Limb (tissue), 2 donors: ENCODE measurements around the gene QPCT.
"Not testable (repeated sequence)": the region's sequence is repeated elsewhere in the genome, so short reads cannot be mapped to it uniquely, and the experiment has no call there.

Source experiments
- DNase-seq, 2 donors: peaks; one replicate each; pipeline ENCODE4 v3.0.0-alpha.2; 2016; ENCODE audit errors: extremely low spot score in 2 of 2

The QPCT gene

GRCh38 chr2:37357530-37357929 is 13.1 kb downstream of the QPCT start:
- DNase-seq = no peak

GRCh38 chr2:37358466-37358865 is 14.0 kb downstream of the QPCT start:
- DNase-seq = no peak

DNA sequence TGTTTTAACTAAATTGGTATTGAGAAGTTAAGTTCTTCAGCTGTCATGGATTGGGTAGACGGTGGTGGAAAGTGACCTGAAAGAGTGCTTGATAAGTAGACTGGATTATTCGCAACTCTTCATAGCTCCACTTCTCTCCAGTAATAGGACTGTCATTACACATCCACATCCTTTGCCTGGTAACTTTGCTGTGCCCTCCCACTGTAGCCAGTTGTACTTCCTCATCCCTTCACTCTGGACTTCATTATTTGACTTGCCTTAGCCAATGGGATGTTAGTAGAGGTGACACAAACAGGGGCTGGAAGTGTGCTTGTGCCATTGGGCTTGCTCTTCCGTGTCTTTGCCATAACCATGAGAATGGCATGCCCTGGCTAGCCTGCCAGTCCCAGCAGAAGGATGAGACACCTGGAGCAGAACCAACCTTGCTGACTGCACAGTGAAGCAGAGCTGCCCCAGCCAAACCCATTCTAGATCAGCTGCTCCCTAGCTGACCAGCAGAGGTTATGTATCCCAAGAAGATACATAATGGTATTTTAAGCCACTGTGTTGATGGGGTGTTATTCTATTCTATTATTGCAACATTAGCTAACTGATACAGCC is 16.9 kb downstream of the QPCT start:
- DNase-seq = no peak

DNA sequence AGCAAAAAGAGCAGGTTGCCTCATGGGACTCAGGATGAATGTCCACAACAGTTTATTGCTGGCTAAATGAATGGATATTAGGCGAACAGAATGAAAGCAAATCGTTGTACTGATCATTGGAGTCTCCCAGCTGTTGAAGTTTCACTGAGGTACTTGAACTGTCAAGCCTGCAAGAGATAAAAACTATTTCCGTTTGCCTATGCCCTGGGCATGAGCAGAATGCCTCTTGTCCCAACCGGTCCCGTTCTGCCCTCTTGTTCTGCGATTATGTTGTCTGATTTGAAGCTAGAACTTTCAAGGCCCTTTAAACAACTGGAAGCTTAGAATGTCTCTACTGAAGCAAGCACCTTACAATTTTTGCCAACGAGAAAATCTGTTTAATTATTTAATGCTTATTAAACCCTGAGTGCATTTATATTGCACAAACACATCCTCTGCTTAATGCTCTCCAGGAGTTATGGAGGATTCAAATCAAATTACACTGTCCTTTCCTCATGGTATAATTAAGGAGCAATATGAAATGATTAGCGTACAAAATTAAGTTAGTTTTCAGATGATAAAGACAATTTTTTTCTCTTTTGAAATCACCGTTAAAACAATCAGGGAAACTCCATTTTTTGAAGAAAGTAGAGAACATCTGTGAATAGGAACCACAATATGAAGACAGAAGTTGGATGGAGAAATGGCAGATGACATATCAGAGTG is 17.7 kb downstream of the QPCT start:
- DNase-seq = no peak

GRCh38 chr2:37364351-37364750 is 19.9 kb downstream of the QPCT start:
- no peak for DNase-seq

DNA sequence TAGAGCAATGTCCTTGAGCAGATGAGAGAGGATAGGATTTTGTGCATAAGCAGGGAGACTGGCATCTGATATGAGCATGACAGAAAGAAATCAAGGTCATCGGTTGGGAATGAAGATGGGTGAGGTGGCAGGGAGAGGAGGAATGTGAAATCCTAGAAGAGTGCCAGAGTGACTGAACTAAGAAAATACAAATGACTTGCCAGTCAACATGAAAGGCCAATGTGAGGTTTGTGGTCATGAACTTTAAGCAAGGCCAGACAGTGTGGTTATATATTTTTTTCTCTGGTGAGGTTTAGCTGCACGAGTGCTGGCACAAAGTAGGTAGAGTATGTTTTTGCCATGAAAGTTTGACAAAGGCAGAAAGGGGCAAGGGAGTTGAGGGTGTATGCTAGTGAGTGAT is 21.2 kb downstream of the QPCT start:
- no peak for DNase-seq

- DNase-seq = no peak
These were observed 22.3 kb downstream of the QPCT start for GRCh38 chr2:37366773-37367172.

- no peak for DNase-seq
These were observed 22.9 kb downstream of the QPCT start for GRCh38 chr2:37367310-37367709.

- DNase-seq = no peak
These were observed 23.6 kb downstream of the QPCT start for GRCh38 chr2:37367984-37368383.

DNA sequence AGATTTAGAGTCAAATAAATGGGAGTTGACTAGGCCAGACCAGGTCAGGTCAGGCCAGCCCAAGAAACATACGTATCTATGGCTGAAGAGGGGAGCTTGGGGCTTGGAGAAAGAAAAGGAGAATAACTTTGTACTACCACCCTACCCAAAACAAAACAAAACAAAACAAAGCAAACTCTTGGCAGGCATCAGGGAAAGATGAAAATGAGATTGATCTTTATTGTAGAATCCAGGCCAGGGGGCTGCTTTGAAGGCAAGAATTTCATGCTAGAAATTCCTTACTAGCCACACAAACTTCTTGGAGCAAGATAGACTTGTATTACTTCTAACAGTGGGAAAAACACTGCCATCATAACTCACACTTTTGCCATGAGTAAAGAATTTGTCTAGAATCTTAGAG is 26.2 kb downstream of the QPCT start:
- DNase-seq = no peak

GRCh38 chr2:37372000-37372399 is 27.6 kb downstream of the QPCT start:
- no peak for DNase-seq

GRCh38 chr2:37375741-37376288 is 31.4 kb downstream of the QPCT start:
- DNase-seq = peak in 1 of 2 donors; percentile 38

DNA sequence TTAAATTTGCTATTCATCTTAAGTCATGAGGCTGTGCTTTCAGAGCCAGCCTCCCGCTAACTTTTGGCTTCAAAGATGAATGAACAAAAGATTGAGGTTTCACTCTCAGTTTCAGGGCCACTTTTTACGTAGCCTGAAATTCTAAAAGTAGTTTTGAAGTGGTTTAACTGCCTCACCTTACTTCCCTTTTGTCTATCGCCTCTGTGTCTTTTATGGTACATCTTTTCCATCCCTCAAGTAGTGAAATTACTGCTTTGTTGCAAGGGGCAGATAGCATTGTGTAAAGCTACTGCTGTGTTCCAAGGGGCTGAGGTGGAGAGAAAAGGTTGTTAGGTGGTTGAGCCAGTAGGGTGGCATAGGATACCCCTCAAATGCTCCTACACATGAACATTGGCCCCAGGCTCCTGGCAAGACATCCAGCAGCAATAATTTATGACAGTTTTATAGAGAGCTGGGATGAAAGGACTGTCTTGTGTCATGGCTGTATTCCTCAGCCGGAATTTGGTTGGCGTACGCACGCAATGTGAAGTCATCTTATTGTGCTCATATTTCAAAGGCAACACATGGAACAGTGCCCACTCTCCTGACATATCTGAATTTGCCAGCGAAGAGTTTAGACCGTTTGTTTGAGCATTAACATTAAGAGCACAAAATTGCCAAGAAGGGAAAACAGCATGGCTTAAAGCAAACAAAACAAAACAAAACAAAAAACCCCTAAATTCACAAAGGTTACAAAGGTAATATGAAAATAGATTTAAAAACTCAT is 32.2 kb downstream of the QPCT start:
- DNase-seq = peak; percentile 58 to 72

DNA sequence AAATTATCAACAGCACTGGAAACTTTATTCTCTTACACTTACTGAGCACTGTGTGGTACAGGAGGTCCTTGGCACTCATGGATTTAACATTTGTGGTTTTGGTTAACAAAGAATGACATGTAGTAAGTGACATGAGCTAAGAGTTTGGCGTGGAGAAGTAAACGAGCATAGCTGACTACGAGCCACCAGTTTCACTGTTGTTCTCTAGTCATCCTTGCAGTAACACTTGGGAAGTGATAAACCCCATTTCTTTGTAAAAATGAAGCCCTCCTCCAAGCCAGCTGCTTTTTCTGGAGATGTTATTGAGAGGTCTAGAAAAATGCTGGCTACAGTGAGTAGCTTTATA is 32.7 kb downstream of the QPCT start:
- DNase-seq = peak in 1 of 2 donors; percentile 29

GRCh38 chr2:37378411-37378810 is 34.0 kb downstream of the QPCT start:
- no peak for DNase-seq

- no peak for DNase-seq
These were observed 35.5 kb downstream of the QPCT start for GRCh38 chr2:37379881-37380296.

- DNase-seq = not testable (repeated sequence)
These were observed 36.4 kb downstream of the QPCT start for GRCh38 chr2:37380787-37381186.

DNA sequence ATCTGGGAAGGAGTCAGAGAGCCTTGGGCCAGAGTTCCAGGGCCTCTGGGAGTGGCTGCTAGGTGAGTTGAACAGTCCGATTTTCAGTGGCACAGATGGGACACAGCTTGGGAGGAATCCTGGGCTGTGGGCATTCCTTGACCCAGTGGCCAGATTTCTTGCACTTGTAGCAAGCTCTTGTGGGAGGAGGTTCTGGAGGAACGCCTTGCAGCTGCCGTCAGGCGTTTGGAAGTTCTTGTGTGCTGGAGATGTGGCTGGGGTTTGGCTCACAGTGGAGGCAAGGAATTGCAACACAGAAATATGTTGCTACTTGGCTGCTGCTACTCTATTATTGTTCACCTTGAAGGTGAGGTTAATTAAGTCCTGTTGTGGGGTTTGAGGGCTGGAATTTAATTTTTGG is 39.8 kb downstream of the QPCT start:
- not testable (repeated sequence) for DNase-seq

- DNase-seq = no peak
These were observed 42.9 kb downstream of the QPCT start for GRCh38 chr2:37387148-37387835.

GRCh38 chr2:37388074-37388473 is 43.6 kb downstream of the QPCT start:
- no peak for DNase-seq

DNA sequence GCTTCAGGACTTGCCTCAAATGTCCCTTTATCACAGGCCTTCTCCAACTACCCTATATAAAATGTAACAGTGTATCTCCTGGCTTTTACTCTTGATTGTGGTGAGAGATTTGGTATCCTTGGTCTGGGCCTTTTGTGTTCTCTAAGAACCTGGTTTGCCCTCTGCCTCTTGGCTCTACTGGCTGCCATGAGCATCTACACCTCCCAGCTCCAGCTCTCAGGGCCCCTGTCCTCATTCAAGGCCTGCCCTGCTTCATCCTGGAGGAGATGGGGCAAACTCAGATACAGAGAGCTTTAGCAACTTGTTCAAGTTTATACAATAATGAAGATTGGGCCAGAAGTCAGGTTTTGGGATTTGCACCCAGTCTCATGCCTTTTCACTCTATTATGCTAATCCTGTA is 45.0 kb downstream of the QPCT start:
- no peak for DNase-seq
